Activated CD8-positive, alpha-beta memory T cell treated with anti-CD3 and anti-CD28 coated beads for 24 hours (primary cell): ENCODE results near the gene PCNT.
"Not testable (repeated sequence)": the region's sequence is repeated elsewhere in the genome, so short reads cannot be mapped to it uniquely, and the experiment has no call there.

Source experiments
- DNase-seq: peaks from one replicate; pipeline ENCODE4 v3.0.0-alpha.2; 2020

The PCNT gene

DNA sequence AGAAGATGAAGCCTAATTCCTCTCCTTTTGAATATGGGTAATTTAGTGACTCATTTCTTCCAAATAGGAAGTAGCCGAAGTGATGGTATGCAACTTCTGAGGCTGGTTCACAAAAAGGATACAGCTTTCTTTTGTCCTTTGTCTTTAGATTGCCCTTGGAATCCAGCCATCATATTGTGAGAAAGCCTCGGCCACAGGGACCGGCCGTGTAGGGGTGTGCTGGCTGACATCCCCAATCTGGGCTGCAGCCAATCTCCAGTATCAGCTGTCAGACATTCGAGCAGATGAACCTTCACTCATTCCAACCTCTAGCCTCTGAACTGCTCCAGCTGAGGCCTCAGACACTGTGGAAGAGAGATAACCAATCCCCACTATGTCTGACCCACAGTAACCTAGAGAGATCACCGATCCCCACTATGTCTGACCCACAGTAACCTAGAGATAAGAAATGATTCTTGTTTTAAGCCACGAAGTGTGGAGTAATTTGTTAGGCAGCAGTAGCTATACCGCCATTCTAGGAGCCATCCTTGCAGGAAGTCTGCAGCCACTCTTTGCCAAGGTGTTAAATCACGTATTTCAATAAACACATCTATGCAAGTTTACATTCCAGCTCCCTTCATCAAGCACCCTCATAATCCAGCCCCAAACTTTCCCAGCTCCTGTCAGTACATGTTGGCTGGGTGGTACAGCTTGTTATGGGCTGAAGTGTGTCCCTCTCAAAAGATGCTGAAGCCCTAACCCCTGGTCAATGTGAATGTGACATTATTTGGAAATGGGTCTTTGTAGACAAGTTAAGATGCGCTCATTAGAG lies 131.8 kb downstream of the PCNT start:
- DNase-seq, result no peak

- DNase-seq, result no peak
These were observed 132.8 kb downstream of the PCNT start for GRCh38 chr21:46456750-46457149.

- no peak for DNase-seq
These were observed 133.9 kb downstream of the PCNT start for GRCh38 chr21:46457801-46458314.

DNA sequence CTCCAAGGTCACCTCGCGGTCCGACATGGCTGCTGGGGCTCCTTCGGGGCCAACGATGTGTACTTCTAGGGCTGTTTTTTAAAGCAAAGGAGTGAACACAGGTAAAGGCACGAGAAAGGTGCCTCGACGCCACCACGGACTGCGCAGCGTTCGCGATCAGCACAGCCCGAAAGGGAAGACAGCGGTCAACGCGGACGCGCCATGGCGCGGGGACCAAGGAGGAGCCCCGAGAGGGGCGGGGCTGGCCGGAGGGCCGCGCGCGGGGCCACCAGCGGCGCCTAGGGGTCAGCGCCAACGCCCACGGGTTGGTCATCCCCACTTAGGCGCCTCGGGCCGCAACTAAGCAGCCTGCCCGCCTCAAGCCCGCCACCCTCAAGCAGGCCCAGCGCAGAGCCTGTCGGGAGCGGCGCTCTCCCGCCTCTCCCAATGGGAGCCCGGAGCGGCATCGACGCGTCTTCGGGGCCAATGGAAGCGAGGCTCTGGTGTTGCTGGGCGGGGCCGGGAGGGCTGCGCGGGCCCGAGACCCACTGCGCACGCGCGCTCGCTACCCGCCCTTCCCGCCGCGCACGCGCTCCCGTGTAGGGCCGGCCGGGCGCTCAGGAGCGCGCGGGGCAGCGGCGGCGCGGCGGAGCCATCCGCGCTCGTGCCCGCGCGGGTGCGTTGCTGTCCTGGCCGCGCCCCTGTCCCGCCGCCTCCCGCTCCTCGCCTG lies 134.5 kb downstream of the PCNT start, which contains the start of gene DIP2A:
Gene DIP2A (plus strand): TSS at position 577 of the 709 bp plus-strand sequence. CDS start 241 bp downstream, outside the sequence.
- DNase-seq, result peak; percentile 93

- DNase-seq, result no peak
These were observed 135.0 kb downstream of the PCNT start for GRCh38 chr21:46459024-46459355.

GRCh38 chr21:46459356-46460112 lies 135.6 kb downstream of the PCNT start:
- DNase-seq, result peak; percentile 64

DNA sequence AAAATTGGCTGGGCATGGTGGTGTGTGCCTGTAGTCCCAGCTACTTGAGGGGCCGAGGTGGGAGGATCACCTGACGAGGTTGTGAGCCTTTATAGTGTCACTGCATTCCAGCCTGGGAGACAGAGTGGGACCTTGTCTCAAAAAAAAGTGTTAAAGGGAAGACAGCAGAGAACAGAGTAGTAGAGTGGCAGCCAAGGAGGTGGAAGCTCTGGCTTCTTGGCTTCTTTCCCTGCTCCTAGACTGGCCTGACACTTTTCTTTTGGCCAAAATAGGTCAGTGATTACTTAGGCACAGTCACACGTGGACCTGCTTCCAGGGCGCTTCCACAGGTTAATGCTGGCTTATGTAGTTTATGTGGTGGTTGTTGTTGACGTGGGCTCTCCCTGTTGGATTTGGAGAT lies 138.0 kb downstream of the PCNT start:
- no peak for DNase-seq

DNA sequence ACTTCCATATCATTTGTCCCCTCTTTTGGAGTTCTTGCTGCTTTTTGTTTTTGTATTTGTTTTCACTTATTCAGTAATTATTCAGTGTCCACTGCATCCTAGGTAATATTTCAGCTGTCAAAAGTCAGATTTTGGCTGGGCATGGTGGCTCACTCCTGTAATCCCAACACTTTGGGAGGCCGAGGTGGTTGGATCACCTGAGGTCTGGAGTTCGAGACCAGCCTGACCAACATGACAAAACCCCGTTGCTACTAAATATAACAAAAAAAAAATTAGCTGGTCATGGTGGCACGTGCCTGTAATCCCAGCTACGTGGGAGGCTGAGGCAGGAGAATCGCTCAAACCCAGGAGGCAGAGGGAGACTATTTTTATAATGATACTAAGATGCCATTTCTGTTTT lies 141.2 kb downstream of the PCNT start:
- DNase-seq, result not testable (repeated sequence)

GRCh38 chr21:46465651-46466050 lies 141.7 kb downstream of the PCNT start:
- DNase-seq, result no peak

GRCh38 chr21:46468108-46468774 lies 144.3 kb downstream of the PCNT start:
- DNase-seq, result no peak

GRCh38 chr21:46469275-46469674 lies 145.3 kb downstream of the PCNT start:
- no peak for DNase-seq

DNA sequence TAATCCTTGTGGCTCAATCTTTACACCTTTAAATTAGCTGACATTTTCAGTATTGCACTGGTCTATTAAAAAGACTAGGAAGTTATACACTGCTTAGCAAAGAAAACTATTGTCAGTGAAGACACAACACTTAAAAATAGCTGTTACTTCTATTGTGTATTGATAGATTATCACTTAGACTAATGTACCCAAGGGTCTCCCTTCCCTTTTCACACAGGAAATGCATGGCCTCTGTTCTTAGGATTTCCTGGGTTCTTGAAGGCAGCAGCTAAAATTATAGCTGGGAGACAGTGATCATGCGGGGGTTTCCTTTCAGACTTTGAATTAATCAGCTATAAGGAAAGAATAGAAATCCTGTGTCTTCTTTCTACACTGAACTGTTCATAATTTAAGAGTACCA lies 147.6 kb downstream of the PCNT start:
- DNase-seq, result no peak

DNA sequence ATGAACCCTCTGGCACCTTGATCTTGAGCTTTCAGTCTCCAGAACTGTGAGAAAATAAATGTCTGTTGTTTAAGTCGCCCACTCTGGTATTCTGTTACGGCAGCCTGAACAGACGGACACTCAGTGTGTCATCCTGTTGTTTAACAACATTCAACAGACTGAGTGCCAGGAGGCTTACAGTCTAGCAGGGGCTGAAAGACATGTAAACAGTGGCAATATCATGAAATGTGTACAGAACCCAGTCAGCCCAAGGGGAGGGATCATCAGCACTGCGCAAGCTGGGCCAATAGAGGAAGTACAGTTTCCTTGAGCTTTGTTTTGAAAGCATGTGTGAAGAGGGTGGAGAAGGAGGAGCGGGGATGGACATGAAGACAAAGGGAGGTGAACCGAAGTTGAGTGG lies 148.3 kb downstream of the PCNT start:
- no peak for DNase-seq

DNA sequence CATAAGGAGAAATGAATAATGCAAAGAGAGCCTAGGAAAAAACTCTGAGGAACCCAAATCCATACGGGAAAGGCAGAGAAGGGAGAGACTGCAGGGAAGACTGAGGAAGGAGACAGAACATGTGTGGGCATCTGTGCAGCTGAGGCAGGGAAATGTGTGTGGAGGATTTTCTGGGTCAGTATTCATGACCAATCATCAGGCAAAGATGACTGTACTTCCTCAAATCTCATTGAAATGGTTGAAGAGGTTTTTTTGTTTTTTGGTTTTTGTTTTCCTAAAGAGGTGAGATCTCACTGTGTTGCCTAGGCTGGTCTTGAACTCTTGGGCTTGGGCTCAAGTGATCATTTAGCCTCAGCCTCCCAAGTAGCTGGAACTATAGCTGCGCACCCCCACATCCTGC lies 150.4 kb downstream of the PCNT start:
- no peak for DNase-seq

GRCh38 chr21:46475296-46475695 lies 151.3 kb downstream of the PCNT start:
- DNase-seq, result no peak

DNA sequence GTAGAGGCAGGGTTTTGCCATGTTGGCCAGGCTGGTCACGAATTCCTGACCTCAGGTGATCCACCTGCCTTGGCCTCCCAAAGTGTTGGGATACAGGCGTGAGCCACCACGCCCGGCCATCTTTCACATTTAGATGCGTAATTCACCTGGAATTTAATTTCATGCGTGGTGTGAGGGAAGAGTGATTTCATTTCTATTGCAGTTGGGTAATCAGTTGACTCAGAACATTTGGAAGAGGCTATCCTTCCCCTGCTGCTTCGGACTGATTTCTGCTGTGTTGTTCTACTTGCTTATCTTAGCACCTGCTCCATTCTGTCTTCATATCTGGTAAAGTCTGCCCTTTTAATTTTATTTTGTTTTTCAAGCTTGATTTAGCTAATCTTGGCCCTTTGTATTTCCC lies 153.8 kb downstream of the PCNT start:
- DNase-seq, result no peak

GRCh38 chr21:46478910-46479309 lies 155.0 kb downstream of the PCNT start:
- no peak for DNase-seq

- no peak for DNase-seq
These were observed 156.5 kb downstream of the PCNT start for GRCh38 chr21:46480466-46480865.

GRCh38 chr21:46482225-46482845 lies 158.4 kb downstream of the PCNT start:
- DNase-seq, result no peak

GRCh38 chr21:46482846-46483231 lies 158.9 kb downstream of the PCNT start:
- no peak for DNase-seq

- DNase-seq, result no peak
These were observed 159.6 kb downstream of the PCNT start for GRCh38 chr21:46483300-46484295.
